ENCODE measurements around the gene TMEM100.

TMEM100 gene, protein sequence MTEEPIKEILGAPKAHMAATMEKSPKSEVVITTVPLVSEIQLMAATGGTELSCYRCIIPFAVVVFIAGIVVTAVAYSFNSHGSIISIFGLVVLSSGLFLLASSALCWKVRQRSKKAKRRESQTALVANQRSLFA

DNA sequence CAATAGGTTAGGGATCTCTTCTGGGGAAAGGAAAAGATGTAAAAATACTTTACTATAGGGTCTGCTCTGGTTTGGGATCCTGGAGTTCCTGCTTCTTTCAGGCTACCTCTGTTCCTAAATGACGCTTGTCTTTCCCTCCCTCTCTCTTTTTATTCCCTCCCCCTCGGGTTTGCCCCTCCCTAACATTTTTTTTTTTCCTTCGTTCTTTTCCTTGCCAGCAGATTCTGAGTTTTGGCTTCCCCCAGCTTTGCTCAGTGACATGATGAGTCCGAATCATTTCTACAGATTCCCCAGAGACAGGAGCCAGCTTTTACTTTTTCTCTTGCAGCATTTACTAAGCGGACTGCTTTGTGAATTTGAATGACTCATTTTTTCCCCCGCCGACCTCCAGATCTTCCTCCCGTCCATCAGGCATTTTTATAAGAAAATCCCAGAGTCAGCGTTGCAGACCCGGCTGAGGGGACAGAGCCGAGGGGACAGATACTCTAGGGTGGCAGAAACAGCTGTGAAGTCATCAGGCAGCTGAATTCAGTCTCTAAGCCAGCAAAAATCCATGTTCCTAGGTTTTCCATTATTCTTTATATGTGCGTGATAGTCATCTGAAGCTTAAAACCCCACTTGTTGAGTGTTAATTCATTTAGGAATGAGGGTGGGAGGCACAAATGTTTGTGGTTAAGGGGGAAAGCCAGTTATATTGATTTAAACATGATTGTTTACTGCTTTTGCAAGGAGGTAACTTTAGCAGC is at the start of gene TMEM100:
Gene TMEM100, minus strand, starts transcription at position 123 of the 746 bp plus-strand sequence. CDS start 1,794 bp downstream, outside the sequence.
- DNase-seq (ENCODE audit: low spot score) = peak; percentile 74

DNA sequence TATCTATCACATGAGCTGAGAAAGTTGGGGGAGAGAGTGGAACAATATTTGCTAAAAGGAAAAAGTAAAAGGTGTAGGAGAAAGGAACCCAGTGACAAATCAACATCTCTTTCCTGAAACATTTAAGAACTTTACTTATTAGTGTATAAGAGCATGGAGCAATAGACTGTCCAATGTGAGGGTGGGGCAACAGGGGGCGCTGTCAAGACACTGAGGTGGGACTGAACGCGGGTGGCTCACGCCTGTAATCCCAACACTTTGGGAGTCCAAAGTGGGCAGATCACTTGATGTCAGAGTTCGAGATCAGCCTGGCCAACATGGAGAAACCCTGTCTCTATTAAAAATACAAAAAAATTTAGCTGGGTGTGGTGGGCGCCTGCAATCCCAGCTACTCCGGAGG is 49.4 kb upstream of the TMEM100 start:
- no peak for DNase-seq (ENCODE audit: low spot score)

DNA sequence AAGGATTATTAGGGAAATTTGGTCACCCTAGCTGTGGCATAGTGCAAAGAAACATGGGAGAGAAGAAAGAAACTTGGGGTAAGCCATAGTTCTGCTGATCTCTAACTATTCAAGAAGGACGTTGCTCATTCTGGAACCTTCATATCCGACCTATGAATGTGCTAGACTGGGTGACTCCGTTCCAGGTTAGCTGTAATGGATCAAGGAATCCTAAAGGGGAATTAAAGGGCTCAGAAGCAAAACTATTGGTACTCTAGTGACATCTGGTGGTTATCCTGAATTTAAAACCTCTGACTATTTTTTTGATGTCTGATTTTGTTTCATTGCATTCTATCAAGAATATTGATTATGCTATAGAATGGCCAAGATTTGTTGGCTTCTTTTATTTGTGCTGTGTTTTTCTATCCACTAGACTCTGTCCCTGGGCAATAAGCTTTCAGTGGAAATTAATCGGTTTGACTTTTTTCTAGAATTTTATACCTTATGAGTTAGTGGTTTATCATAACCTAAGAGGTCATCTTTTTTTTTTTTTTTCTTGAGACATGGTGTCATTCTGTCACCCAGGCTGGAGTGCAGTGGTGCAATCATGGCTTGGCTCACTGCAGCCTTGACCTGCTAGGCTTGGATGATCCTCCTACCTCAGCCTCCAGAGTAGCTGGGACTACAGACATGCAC is 47.7 kb upstream of the TMEM100 start:
- no peak for DNase-seq (ENCODE audit: low spot score)

DNA sequence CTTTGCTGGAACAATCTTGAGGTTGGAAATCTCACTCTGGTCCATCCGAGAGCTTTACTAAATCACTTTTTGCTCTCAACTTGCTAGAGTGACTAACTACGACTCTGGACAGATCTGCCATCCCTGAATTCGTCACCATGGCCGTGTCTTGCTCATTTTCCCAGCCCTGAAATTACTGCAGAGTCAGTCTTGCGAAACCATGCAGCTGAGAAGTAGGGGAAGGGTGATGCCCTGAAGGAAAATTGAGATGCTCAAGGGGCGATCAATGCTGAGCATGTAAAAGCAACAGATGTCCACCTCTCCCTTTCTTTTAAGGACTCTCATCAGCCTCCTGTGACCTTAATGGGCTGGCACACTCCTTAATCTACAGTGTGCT is 46.9 kb upstream of the TMEM100 start:
- no peak for DNase-seq (ENCODE audit: low spot score)

DNA sequence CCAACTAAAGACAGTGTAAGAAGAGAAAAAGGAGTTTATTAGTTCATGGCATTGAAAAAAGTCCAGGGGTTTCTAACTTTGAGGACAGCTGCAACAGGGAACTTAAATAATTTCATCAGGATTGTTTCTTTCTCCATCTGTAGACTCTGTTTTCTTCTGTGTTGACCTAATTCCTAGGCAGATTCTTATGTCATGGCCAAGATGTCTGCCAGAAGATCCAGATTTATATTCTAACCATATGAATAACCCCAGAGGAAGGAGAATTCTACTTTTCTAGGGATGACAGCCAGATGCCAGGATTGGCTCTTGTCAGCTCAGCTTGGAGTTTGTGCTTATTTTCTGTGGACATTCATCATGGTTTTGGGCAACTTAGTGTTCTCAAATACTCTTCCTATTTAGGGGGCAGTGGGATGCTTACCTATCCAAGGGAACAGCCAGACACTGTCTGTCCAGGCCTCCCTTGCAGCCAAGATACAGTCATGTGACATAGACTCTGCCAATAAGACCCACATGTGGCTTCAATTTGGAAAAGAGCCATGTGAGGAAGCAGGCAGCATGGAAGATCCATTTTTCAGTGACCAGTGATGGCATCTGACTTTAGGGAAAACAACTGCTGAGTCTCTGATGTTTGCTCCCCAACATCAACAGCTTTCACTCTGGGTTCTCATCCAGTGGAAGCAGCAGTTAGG is 46.4 kb upstream of the TMEM100 start:
- DNase-seq (ENCODE audit: low spot score) = no peak

DNA sequence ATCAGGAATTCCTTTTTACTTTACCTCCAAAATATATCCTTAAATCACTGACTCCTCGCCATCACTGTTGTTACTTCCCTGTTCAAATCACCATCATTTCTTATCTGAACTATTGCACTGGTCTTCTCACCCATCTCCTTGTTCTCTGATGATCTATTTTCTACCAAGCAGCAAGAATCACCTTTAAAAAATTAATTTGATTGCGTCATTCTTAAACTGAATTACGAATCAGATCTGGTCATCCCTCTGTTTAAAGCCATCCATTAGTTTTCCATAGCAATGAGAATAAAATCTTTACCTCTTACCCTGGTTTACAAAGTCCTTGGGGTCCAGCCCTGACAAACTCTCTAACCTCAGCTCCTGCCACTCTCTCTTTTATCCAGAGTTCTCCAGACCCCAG is 42.8 kb upstream of the TMEM100 start:
- no peak for DNase-seq (ENCODE audit: low spot score)

DNA sequence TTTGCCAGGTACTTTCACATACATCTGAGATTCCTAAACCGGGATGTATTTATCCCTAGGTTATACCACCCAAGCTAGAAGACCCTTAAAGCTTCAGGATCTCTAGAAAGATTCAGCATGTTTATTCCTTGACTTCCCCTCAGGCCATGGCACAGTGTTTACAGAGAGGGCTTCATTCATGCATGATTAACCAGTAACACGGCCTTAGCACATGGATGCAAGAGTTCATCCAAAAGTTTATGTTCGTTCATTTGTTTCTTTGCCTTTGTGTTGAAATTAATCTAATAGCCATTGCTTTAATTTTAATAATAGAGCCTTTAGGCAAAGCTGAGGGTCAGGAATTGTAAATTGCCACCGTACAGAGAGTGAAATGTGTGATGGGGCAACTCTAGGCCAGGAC is 41.9 kb upstream of the TMEM100 start:
- DNase-seq (ENCODE audit: low spot score) = no peak

DNA sequence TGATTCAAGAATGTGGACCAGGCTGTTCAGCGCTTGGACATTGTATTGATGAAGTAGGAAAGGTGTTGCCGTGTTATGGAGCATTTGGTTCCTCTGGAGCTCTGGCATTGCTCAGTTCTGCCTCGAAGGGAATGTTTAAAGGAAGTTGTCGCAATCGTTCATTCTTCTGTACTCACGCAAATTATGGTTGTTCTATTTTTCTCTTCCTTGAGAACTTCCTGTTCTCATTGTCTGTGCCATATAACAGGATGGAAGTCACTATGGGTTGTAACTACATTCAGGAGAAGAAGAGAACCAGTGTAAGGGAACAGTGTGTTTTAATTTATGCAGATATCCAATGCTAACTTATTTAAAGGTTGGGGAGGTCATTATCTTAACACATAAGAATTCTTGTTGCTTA is 41.2 kb upstream of the TMEM100 start:
- DNase-seq (ENCODE audit: low spot score) = no peak

DNA sequence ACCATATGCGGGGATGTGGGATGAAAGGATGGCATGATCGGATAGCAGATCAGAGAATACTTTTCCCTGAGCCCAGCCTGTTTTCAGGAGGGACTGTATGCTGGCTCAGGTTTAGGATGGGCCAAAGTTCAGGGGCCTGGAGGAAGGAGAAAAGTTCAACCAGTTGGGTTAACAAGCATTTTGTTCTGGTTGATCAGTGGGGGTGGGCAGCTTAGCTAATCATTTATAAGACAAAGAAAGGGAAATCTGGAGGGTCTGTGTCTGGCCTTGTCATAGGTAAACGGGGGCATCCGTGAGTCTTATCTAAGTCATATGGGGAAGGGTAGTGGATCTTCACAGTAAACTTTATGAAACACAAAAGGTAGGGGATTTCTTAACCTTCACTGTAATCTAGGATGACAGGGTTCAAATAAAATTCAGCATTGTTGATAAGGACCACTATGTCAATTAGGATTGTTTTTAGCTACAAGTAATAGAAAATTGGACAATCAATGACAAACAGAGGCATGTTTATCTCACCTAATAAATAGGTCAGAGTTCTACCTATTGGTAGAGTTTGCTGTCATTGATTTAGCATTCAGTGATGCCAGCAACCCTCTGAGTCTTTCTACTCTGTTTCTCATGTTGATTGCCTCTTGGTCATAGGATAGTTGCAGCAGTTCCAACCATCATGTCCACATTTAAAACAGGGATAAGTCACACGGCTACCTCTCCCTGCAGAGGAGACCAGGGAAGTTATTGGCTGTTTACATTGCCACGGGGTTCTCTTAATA is 39.6 kb upstream of the TMEM100 start:
- no peak for DNase-seq (ENCODE audit: low spot score)

DNA sequence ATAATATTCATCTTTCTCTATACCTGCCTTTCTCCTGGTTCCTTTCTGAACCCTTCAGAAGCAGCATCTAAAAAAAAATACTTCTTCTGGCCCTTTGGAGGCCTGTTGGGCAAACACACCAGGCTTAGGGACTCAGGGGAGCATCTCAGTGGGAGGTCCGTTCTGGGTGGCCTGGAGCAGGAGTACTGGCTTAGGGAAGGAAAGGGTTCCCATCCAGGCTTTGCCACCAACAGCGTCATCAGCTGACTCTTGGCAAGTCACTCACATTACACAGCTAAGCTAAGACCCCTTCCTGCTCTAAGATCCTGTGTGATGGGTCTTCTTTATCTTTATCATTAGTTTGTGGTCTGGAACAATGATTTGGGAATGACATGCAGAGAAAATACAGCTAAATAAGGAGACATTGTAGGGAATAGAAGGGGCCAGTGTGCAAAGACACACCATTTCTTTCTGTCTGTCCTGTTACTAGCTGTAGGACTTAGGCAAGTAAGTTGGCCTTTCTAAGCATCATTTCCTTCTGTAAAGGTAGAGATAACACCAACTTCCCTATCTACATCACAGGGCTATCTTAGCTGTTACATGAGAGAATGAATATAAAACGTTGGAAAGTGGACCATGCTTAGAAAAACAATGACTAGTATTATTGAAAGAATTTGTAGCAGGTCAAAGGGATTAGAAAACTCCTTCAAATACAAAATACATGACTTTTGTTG is 38.1 kb upstream of the TMEM100 start:
- DNase-seq (ENCODE audit: low spot score) = no peak

DNA sequence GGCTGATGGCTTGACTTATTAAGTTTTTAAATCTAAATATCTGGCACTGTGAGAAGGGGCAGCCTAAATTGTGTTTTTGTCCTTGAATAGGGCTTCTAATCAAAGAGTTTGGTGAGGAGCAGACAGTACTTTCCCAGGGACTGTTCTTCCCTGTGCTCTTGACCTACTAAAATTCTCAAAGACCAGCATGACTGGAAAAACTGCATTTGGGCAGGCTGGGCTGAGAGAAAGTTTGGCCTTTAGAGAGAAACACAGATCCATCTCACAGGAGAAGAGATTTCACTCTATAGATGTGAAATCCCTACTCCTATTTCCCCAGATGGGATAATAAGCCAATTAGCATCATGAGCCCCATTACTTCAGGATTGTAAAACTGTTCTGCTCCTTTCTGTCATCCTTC is 35.5 kb upstream of the TMEM100 start:
- DNase-seq (ENCODE audit: low spot score) = no peak

DNA sequence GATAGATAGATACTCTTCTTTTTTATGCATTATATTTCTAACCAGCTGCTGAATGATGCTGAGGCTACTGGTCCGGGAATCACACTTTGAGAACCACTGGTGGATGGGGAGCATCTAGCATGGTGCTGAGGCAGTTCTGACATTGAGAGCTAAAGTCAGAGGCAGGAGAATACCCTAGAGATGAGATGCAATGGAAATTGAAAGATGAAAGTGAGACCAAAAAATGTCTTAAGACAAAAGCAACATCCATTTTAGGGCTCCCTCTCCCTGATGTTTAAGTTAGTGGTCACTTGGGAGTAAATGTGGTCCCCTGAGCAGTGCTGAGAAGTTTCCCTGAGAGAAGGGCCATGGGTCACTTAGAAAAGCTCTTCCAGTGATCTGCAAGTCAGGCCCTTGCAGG is 35.0 kb upstream of the TMEM100 start:
- no peak for DNase-seq (ENCODE audit: low spot score)

DNA sequence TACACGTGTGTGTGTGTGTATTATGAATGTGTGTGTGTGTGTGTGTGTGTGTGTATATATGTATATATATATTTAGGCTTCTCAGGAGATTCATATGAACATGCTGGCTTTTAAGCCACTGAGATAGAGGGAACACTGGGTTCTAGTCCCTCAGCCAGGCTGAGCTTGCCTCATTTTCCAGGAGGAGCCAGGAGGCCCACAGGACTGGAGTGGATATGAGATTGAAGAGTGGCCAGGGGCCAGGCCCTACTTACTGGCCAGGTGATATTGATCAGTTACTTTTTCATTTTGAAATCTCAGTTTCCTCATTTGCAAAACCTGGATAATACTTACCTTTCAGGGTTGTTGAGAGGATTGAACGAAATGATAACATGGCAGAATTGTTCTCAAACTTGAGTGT is 34.0 kb upstream of the TMEM100 start:
- DNase-seq (ENCODE audit: low spot score) = no peak

DNA sequence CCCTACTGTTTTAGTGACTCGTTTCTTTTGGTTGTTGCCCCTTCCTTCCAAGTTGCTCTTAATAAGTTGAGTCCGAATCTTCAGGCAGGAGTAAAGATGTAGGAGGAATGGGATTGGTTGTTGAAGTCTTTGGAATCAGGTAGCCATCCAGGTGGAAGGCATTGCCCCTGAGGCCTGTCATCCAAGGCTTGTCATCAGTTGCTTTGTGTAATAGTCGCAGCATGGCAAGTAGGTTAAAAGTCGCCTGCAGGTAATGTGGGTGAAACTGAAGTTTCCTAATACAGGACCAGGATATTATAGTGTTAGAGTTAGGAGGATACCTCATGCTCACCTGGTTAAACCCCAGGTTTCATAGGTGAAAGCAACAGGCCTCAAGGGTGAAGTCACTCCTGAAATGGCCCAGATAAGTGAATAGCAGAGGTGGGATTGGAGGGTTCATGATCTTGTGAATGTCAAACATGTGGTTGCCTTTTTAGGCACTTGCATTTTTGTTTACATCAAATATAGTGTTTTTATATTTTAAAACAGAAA is 29.1 kb upstream of the TMEM100 start:
- no peak for DNase-seq (ENCODE audit: low spot score)

DNA sequence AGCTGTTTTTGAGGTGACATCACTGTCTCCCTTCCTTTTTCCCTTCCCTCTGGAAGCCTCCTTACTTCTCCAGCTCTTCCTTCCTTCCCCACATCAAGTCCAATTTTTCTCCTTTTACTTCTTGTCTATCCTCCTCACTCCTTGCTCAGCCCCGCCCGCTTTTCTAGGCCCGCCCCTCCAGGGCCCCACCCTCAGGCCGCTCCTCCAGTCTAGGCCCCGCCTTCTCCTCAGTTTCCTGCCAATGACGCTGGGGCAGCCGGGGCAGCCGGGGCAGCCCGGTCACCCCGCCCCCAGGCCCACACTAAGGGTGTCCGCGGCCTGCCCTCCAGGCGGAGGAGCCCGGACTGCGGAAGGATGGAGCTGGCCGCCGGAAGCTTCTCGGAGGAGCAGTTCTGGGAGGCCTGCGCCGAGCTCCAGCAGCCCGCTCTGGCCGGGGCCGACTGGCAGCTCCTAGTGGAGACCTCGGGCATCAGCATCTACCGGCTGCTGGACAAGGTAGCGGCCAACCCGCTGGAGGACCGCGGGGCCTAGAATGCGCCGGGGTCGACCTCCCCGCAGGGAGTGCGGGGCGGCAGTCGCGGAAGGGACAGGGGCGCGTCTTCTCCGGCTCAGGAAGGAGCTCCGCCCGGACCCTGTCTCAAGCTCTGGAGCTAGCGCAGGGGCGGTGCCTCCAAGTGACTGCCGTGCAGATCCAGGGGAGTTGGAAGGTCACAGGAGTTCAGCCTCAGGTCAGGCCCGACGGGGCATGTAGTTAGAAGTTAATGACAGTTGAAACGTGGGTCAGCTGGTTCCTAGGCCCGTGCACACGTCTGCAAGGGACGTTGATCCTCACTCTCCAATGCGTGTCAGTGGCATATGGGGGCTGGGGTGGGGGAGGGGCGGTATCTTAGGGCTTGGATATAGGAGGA is 28.3 kb upstream of the TMEM100 start, which contains the start of gene PCTP:
Gene PCTP, plus strand, starts transcription at position 302 of the 908 bp plus-strand sequence. Its CDS starts 53 bp downstream, at position 355.
- peak; percentile 94 for DNase-seq (ENCODE audit: low spot score)

DNA sequence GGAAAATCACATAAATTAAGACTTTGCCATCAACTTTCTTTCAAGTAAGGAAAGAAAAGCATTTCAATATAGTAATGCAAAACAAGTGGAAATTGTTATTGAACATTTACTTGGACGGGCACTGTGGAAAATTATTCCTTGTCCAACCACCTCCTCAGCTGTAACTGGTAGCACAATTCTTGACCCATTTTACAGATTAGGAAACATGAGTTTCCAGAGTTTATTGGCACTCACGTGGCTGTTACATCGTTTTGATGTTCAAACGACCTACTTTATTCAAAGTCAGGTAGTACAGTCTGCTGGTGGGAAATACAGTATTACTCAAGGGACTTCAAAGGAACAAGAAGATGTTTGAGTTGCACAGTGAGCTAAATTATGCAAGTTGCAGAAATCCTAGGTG is 27.3 kb upstream of the TMEM100 start:
- DNase-seq (ENCODE audit: low spot score) = no peak

DNA sequence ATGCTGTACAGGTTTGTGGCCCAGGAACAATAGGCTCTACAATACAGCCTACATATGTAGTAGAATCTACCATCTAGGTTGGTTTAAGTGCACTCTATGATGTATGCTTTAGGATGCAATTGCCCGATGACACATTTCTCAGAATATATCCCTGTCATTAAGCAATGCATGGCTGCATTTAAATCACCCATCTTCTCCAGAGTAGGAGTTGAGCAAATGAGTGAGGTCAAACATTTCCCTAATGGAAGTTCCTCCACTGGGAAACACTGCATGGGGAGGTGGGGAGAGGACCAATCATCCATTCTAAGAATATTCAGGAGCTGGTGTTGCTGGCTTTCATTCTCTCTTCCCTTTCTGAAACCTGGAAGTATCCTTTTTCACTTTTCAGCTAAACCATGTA is 26.2 kb upstream of the TMEM100 start:
- no peak for DNase-seq (ENCODE audit: low spot score)

DNA sequence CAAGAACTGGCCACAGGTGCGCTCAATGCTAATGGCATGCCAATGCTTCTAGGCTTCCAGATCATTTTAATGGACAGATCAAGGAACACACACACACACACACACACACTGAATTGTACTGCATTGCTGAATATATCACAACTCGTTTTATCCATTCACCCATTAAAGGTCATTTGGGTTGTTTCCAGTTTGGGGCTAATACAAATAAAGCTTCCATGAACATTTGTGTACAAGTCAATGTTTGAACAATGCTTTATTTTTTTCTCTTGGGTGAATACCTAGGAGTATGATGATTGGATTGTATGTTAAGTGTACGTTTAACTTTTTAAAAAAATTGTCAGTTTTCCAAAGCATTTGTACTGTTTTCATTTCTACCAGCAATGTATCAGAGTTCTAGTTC is 24.5 kb upstream of the TMEM100 start:
- DNase-seq (ENCODE audit: low spot score) = no peak

DNA sequence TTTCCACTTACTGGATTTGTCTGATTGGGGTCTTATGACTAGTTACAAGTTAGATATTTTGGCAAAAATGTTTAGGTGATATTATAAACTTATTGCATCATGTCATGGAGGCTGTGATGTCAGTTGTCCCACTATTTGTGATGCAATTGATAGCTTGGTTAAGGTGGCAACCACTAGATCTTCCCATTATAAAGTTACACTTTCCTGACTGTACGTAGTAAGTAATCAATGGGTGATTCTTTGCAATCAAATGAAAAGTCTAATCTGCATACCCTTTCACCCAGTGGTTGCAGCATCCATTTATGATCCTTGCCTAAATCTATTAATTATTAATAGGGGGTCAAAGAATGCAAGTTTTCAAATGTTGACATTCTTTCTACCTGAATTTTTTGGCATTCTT is 23.8 kb upstream of the TMEM100 start:
- DNase-seq (ENCODE audit: low spot score) = no peak

DNA sequence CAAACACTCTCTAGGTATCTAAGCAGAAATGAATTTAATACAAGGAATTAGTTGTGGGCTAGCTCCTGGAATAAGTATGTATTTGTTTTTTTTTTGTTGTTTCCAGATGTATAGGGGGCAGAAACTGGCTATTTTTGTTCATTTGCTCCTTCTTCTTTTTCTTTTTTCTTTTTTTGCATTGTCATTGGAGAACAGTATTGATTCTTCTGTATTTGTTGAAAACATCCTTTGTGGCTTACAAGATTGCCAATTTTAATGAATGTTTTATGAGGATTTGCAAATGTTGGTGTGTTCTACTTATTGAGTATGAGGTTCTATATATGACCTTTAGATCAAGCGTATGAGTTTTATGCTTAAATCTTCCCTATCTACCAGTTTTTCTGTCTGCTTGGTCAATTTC is 22.6 kb upstream of the TMEM100 start:
- no peak for DNase-seq (ENCODE audit: low spot score)

All from left forelimb (tissue), 1 donor.